GM18508 (cell line): ENCODE data around the gene CALHM6.

Experiments
- ATAC-seq: cut with Tn5 transposase; IDR thresholded peaks from one replicate; pipeline ENCODE4 v1.9.1; 2021; ENCODE audit warnings: moderate number of reproducible peaks; ENCODE audit not compliant: insufficient read depth, unreplicated experiment

Gene CALHM6

DNA sequence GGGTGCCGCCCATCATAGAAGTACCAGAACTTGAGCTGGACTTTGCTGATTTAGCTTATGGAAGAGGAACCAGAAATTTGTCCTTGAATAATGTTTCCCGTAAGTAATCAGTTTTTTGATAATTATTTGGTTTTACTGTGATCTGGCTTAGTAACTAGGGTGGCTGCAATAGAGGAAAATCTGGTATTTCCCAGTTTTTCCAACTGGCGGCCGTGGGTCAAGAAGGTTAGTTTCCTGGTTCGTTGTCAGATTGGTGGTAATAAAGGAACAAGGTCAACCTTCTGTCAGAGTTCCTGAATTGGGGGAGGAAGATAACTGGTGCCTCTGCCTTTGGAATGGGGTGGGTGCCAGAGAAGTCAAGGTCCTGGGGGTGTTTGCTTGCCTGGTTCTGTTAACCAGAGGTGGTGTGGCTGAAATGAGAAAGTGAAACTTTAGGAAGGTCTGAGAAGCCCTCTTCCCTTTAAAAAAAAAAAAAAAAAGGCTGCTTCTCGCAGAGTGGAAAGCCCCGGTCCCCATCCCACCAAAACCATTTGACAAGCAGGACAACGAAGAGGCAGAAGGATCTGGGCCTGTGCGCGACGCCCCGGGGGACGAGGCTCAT is at the start of gene CALHM6:
Gene CALHM6 (plus strand): TSS at position 45 of the 601 bp plus-strand sequence. CDS start 555 bp downstream, at position 600.
- ATAC-seq: no peak

DNA sequence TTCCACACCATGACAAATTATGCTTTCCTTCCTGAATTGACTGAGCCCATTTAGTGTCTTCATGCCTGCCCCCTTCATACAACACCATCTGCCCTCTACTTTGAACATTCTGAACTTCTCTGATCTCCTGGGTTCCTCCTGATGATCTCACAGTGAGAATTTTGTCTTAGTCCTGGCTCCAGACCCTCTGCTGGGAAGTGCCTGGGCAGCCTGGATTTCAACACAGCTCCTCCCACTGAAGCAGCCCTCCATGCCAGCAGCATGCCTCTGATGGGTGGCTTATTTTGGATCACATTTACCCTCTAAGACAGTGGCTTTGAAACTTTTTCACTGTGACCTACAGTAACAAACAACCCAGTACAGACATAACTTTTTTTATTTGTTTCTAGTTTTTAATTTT is 48.9 kb upstream of the CALHM6 start:
- no peak for ATAC-seq

DNA sequence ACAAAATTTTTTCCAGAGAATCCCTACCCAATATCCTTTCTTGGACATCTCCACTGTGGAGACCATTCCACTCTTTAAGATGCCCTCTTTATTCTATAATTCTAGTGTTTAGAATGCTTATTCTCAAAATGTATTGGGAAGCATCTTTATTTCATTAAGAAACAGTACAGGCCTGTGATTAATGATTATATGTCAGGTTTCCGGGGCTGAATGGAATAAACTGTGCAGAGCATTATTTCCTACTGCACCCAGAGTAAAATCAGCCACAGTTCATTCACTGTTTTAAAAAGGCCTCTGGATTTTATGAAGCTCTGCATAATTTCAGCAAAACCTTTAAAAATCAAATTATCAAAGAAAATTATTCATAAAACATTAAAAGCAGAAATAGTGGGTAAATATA is 47.8 kb upstream of the CALHM6 start:
- ATAC-seq: no peak

DNA sequence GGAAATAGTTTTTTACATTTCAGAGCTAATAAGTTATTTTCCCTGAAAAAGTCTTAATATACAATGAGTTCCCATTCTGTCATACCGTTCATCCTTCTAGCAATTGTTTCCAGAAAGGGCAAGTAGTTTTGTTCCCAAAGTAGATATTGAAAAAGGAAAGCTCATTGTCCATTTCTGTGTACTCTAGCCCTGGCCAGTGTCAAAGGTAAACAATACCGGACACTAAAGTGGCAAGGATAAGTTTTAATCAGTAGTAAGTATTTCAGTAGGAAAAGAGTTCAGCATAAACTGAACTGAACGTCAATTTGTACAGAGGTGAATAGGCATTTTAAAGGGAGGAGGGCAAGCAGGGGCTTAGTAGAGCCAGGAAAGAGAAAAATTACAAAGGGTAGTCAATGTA is 43.5 kb upstream of the CALHM6 start:
- ATAC-seq: no peak

DNA sequence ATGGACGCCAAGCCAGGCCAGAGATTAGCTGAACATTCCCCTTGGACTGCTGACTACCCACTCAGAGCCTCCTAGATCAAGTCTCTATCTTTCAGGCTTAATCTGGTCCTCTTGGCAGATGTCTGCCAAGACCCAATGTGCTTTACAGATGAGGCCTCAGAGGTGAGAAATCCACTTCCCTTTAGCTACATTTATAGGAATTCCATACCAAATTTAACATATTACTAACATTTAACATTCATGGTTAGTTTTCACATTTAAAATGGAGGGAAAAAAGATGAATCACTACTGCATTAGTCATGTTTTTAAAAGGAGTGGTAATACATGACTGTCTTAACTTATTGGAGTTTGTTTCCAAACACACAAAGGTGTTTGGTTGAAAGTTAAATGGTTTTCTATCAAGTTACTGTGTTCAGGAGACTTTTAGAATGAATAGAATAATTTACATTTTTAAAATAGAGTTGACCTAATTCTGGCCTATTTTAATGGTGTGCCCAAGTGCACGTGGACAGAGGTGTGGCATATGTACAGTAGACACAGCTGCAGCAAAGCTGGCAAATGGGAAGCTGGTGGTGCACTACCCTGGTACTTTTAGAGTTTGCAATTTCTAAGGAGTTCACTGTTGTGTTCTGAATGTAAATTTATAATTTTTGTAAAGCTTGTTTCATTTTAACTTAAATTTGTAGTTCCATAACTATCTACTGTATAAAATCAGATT is 41.9 kb upstream of the CALHM6 start:
- no peak for ATAC-seq

DNA sequence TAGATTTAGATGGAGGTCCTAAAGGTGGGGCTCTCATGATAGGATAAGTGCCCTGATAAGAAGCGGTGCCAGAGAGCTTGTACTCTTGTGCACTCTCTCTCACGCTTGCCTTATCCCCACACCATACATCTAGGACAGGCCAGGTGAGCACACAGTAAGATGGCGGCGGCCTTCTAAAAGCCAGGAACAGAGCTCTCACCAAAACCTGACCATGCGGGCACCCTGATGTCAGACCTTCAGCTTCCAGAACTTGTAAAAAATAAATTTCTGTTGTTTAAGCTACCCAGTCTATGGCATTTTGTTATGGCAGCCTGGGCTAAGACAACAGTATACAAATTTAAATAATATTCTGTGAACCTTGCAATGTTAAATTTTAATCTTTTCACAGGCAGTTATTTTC is 40.8 kb upstream of the CALHM6 start:
- ATAC-seq: no peak

DNA sequence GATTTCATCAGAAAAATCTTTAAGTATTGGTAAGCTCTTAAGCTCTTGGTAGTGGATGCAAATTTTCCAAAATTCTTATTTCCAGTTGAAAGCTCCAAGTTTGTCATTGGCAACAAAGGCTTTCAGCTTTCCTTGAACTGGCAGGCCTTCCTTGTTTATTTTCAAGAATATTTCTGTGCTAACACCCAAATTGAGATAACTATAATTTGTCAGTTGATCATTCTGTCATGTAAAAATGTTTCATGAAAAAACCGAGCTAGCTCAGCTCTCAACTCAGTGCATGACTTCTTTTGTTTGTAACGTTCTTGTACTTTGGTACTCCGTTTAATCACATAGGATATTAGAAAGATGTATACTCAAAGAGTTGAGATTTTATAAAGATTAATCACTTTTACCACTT is 38.9 kb upstream of the CALHM6 start:
- ATAC-seq: no peak

DNA sequence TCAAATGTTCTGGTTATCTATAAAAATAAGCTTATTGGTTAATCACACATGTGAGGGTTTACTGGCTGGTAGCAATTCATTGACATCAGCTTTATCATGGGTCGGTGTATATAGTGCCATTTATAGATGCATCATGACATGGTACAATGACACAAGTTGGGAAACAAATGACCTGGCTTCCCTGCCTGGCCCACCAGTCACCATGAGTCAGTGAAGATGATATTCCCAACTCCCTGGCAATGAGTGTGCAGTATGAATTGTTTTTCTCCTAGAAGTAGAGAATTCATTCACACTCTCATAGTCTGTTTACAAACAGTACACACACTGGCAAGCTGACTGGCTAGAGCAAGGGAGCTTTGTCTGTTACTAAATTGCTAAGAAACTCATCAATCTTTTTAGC is 37.2 kb upstream of the CALHM6 start:
- ATAC-seq: no peak

DNA sequence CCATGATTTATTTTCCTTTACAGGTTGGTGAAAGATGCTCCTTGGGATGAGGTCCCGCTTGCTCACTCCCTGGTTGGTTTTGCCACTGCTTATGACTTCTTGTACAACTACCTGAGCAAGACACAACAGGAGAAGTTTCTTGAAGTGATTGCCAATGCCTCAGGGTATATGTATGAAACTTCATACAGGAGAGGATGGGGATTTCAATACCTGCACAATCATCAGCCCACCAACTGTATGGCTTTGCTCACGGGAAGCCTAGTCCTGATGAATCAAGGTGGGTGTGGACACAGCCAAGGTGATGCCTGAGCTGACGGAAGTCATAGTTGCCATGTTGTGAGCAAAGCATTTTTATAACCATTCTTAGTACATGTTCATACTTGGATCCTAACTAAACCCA is 34.6 kb upstream of the CALHM6 start:
- no peak for ATAC-seq

DNA sequence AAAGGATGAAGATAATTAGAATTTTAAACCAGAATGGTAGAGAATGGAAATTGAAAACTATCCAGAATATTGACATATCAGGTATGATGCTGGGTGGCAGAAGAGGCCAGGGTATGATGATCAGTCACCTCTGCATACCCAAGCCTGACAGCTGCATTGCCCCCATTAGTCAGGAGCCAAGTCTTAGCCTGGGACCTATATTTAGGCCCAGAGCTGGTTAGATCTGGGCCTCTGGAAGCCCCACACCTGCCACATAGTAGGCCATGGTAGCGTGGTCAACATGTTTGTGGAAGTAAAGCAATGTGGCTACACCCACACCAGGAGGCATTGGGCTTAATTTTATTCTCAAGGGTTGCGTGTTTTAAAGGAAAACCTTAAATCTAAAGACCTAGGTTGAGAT is 32.1 kb upstream of the CALHM6 start:
- no peak for ATAC-seq

DNA sequence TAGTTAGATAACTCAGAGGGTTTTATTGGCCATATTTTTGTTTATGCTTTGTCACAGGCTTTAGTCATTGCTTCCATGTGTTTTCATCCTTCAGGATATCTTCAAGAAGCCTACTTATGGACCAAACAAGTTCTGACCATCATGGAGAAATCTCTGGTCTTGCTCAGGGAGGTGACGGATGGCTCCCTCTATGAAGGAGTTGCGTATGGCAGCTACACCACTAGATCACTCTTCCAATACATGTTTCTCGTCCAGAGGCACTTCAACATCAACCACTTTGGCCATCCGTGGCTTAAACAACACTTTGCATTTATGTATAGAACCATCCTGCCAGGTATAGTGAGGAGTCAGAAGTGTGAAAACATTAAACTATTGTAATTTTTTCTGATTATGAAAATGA is 30.3 kb upstream of the CALHM6 start:
- no peak for ATAC-seq

DNA sequence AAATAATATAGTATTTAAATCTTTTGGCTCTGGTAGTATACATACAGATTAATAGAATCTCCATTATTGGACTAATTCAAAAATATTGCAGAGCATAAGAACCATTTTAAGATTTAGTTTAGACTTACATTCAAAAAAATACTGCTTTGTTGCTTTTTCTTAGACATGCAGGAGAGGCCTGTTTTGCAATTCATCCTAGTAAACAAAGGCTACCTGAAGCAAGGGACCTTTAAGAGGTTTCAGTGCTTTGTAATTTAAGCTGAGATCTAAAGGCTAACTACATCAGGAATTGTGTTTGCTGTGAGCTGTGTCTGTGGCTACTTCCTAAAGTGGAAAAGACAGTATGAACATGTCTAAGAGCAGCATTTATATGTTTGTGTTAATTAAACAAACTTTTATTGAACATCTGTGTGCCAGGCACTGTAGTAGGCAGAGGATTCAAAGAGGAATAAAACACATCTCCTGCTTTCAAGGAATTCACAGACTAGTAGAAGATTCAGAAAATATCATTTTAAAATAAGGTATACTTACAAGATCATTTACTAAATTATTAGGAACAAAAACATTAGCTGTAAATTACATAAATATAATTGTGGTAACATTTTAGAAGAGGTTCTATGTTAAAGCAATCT is 29.1 kb upstream of the CALHM6 start:
- ATAC-seq: no peak

DNA sequence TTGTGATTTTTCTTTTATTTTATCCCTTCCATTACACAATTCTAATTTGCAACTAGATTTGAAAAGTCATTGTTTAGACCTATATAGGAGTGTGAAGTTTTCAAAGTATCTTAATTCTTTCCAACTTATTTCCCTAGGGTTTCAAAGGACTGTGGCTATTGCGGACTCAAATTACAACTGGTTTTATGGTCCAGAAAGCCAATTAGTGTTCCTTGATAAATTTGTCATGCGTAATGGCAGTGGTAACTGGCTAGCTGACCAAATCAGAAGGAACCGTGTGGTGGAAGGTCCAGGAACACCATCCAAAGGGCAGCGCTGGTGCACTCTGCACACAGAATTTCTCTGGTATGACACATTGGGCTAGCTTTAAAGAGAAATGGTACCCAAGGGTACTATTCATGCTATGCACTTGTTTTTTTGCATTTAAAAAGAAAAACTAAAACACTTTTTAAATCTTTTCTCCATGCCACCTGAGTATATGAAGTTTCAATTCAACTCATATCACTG is 27.9 kb upstream of the CALHM6 start:
- ATAC-seq: no peak

DNA sequence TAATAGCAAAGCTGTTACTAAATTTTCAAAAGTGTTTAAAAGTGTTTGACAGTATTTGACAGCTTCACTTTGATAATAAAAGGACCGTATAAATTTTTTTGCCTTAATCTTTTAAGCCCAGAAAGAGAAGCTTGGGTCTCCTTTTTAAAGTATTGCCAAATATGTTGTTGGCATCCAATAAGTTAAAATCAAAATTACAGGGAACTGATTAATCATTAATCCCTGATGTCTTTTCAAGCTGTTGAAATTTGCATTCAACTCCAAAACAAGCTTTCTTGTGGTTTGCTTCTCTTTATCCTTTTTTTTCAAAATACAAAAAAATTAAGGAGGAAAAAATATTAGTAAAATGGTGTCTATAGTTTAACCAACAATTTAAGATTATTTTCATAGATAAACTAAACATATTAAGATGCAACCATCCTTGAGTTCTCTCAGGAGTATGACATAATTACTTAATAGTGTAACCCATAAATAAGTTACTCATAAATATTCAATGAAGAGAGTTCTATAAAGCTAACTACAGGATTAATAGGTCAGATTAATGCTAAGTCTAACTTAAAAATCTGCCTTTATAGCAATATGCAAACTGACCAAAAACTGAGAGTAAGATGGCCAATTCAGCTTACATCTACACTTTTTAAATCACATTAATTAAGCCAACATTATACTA is 27.0 kb upstream of the CALHM6 start:
- ATAC-seq: no peak

DNA sequence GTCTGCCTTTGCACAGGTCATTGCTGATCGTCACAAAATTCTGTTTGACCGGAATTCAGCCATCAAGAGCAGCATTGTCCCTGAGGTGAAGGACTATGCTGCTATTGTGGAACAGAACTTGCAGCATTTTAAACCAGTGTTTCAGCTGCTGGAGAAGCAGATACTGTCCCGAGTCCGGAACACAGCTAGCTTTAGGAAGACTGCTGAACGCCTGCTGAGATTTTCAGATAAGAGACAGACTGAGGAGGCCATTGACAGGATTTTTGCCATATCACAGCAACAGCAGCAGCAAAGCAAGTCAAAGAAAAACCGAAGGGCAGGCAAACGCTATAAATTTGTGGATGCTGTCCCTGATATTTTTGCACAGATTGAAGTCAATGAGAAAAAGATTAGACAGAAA is 24.6 kb upstream of the CALHM6 start:
- no peak for ATAC-seq

DNA sequence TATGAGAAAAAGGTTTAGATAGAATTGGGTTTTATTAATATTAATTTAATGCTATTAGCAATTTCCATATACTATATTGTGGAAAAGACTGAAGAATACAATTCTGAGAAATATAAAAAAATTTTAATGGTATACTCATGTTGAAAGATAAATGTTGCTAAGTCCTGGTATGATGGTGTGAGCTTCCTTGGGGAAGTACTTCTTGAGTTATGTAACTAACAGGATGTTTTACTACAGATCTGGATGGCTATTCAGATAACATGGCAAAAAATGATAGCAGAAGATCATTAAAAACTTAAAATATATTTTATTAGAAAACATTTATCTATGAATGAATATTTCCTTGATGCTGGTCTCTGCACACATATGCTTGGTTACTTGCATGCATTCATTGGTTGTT is 23.5 kb upstream of the CALHM6 start:
- no peak for ATAC-seq

DNA sequence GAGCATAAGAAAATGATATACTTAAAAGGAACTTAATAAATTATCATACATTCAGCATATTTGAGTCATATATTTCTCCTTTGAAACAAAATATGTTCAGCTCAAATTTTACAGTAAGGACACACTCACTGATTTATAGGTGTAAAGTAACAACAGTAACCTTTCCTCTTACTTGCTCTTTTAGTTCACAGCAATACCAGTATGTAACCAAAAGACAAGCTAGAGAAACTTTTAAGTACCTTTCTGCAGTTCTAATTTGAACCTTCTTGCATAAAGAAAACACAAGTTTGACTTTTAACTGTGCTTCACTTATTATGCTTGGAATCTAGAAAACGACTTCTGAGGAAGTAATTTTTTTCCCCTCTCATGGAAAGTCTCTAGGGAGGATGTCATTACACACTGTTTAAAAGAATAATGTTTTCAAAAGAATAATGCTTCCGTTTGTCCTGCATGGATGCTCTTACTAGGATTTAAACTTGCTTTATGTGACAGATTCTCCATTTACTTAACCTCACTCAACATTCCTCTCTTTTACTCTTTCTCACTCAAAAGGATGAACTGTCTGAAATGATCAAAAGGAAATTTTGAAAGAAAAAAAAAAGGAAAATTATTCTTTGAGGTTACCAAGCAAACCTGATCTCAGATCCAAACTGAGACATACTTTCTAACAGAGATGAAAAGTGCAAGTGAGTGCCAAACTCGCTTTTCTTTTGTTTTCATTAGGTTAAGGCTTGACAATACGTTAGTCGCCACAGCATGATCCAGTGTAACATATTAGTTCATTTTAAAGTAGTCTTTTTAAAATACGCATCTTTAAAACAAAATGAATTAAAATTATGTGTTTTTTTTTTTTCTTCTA is 22.4 kb upstream of the CALHM6 start:
- ATAC-seq: no peak

DNA sequence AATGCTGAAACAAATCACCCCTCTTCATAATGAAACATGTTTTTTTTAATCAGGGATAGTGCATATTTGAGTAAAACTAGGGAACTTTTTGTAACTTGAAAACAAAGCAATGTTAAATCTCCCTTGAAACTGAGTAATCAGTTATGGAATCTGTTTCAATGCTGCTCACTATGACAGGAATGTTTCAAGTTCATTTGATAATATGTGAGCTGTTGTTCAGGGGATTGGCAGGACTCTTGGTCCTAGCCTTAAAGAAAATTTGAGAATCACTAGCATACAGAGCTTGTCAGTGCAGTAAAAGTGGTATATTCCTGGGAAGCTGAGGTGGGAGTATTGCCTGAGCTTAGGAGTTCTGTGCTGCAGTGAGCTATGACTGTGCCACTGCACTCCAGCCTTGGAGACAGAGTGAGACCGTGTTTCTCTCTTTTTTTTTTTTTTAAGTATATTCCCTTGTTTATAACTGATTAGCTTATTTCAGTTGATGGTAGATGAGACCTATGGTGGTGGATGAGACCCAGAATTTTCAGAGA is 21.6 kb upstream of the CALHM6 start:
- no peak for ATAC-seq

DNA sequence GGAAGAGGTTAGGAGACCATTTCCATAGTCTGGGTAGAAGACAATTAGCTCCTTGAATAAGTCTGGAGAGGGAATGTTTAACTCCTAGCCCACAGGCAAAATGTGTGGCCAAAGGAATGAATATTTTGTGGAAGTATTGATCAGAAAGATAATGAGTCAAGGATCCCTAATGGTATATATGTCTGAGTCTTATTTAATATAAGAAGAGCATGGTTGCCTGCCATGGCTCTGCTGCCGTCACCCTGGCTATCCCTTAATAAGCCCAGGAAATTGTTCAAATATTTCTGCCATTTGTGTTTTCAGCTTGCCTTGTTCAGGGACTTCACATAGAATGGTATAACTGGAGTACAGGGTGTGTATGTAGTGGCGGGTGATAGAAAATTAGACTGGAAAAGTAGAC is 18.1 kb upstream of the CALHM6 start:
- ATAC-seq: no peak

DNA sequence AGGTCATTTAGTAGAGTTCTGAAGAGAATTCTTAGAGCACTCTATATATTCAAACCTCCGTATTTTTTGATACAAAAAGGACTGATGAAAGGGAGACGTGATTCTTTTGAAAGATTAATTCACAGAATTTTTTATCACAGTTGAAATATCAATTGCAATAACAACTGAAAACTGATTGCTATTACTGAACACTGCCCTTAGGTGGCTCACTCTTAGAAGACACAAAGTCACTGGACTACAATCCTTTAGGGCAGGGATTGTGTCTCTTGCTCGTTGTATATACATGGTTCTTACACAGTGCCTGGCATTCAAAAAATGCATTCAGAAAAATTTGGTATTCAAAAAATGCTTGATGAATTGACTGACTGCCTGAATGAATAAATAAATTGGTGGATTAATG is 17.1 kb upstream of the CALHM6 start:
- ATAC-seq: peak; percentile 49
